Measurements from ENCODE around the gene TFR2. TPM values are rescaled to one million over a fixed set of nuclear protein-coding genes. Genes with fewer than 3 reads are reported as not detected.

TFR2 gene
- total and polyA plus RNA-seq, 9 of the 15 experiments (the other 6 are each of a cell fraction or from before 2014, with no cell fraction given) = 3.8 to 123 (median 51.1) TPM

DNA sequence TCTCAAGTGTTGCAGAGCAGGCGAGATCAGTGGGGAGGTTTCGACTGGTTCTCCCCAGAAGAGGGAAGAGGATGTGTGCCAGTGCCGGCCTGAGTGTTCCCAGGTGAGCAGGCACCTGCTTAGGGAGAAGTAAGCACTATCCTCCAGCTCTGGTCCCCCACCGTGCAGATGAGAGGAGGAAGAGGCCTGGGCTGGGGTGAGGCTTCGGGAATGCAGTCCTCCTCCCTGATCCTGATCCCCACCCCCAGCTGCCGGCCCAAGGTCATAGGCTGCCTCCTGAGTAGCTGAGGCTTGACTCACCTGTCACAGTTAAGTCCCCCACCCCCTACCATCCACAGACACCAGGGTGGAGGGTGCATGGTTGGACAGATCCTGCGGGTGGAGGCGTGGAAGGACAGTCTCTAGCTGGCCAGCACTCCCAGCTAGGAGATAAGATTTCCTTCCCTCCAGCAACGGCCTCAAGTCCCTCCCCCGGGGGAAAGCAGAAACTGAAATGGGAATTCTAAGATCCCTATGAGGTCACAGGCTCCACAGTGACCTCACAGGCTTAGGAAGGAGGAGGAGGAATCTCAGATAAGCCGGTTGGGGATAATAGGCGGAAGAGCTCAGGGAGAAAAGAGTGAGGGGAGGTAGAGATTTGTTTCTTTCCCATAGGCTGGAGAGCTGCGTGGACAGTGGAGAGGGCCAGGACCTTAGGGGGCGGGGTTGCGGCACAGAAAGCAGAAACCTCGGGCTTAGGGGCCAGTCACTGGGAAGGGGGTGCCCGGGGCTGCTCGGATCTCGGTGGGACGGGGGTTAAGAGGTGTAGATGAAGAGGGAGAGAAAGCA, 56.5 kb downstream of the TFR2 start (continued):
- TF ChIP-seq, protein P1, sequence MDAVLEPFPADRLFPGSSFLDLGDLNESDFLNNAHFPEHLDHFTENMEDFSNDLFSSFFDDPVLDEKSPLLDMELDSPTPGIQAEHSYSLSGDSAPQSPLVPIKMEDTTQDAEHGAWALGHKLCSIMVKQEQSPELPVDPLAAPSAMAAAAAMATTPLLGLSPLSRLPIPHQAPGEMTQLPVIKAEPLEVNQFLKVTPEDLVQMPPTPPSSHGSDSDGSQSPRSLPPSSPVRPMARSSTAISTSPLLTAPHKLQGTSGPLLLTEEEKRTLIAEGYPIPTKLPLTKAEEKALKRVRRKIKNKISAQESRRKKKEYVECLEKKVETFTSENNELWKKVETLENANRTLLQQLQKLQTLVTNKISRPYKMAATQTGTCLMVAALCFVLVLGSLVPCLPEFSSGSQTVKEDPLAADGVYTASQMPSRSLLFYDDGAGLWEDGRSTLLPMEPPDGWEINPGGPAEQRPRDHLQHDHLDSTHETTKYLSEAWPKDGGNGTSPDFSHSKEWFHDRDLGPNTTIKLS (IDR thresholded peaks at IDR 0.05; ENCODE audit: borderline replicate concordance, low read depth) = no peak
- no peak for TF ChIP-seq ZNF316 (IDR thresholded peaks at IDR 0.05)
- no peak for TF ChIP-seq MED1 (CRISPR knock-in tag; IDR thresholded peaks at IDR 0.05; ENCODE audit: borderline replicate concordance)
- TF ChIP-seq, protein P2, sequence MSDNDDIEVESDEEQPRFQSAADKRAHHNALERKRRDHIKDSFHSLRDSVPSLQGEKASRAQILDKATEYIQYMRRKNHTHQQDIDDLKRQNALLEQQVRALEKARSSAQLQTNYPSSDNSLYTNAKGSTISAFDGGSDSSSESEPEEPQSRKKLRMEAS (CRISPR knock-in tag; IDR thresholded peaks at IDR 0.05) = peak; percentile 34; the same call in 1 of the 2 replicates
- no peak for TF ChIP-seq ZNF282 (CRISPR knock-in tag; IDR thresholded peaks at IDR 0.05)
- no peak for TF ChIP-seq TRIM24 (IDR thresholded peaks at IDR 0.05)
- TF ChIP-seq ZBTB1 (CRISPR knock-in tag; IDR thresholded peaks at IDR 0.05; ENCODE audit: borderline replicate concordance, low read depth) = 0 out of 2 replicates have a peak, but pooled peaks have one; percentile 33
- TF ChIP-seq, protein P3, sequence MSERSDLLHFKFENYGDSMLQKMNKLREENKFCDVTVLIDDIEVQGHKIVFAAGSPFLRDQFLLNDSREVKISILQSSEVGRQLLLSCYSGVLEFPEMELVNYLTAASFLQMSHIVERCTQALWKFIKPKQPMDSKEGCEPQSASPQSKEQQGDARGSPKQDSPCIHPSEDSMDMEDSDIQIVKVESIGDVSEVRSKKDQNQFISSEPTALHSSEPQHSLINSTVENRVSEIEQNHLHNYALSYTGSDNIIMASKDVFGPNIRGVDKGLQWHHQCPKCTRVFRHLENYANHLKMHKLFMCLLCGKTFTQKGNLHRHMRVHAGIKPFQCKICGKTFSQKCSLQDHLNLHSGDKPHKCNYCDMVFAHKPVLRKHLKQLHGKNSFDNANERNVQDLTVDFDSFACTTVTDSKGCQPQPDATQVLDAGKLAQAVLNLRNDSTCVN (CRISPR knock-in tag; IDR thresholded peaks at IDR 0.05) = 0 out of 2 replicates have a peak, but pooled peaks have one; percentile 23
- no peak for TF ChIP-seq CBX2 (IDR thresholded peaks at IDR 0.05; ENCODE audit: insufficient read depth, low read length, poor library complexity, severe bottlenecking)
- TF ChIP-seq, protein P4, sequence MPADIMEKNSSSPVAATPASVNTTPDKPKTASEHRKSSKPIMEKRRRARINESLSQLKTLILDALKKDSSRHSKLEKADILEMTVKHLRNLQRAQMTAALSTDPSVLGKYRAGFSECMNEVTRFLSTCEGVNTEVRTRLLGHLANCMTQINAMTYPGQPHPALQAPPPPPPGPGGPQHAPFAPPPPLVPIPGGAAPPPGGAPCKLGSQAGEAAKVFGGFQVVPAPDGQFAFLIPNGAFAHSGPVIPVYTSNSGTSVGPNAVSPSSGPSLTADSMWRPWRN (IDR thresholded peaks at IDR 0.05; ENCODE audit: low read depth) = no peak
- no peak for TF ChIP-seq SMARCA4 (IDR thresholded peaks at IDR 0.05)
- TF ChIP-seq RAD21 (CRISPR knock-in tag; conservative IDR thresholded peaks at IDR 0.05 in 1 of 2, IDR thresholded peaks at IDR 0.05 in 1 of 2) = peak in 1 of 2 experiments; percentile 12; a peak in 1 of 4 replicates
- no peak for TF ChIP-seq SMARCA5 (IDR thresholded peaks at IDR 0.05)
- TF ChIP-seq PYGO2 (tag; IDR thresholded peaks at IDR 0.05) = no peak
- TF ChIP-seq NFRKB (IDR thresholded peaks at IDR 0.05; ENCODE audit: low read depth) = no peak
- no peak for TF ChIP-seq ARID2 (IDR thresholded peaks at IDR 0.05)
- TF ChIP-seq NBN (IDR thresholded peaks at IDR 0.05; ENCODE audit: low read depth) = no peak; the same call in 1 of the 2 replicates
- TF ChIP-seq ZNF79 (CRISPR knock-in tag; IDR thresholded peaks at IDR 0.05; ENCODE audit: low read depth) = no peak
- TF ChIP-seq, protein P5, sequence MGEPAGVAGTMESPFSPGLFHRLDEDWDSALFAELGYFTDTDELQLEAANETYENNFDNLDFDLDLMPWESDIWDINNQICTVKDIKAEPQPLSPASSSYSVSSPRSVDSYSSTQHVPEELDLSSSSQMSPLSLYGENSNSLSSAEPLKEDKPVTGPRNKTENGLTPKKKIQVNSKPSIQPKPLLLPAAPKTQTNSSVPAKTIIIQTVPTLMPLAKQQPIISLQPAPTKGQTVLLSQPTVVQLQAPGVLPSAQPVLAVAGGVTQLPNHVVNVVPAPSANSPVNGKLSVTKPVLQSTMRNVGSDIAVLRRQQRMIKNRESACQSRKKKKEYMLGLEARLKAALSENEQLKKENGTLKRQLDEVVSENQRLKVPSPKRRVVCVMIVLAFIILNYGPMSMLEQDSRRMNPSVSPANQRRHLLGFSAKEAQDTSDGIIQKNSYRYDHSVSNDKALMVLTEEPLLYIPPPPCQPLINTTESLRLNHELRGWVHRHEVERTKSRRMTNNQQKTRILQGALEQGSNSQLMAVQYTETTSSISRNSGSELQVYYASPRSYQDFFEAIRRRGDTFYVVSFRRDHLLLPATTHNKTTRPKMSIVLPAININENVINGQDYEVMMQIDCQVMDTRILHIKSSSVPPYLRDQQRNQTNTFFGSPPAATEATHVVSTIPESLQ (CRISPR knock-in tag; IDR thresholded peaks at IDR 0.05) = no peak
- TF ChIP-seq, protein P6, sequence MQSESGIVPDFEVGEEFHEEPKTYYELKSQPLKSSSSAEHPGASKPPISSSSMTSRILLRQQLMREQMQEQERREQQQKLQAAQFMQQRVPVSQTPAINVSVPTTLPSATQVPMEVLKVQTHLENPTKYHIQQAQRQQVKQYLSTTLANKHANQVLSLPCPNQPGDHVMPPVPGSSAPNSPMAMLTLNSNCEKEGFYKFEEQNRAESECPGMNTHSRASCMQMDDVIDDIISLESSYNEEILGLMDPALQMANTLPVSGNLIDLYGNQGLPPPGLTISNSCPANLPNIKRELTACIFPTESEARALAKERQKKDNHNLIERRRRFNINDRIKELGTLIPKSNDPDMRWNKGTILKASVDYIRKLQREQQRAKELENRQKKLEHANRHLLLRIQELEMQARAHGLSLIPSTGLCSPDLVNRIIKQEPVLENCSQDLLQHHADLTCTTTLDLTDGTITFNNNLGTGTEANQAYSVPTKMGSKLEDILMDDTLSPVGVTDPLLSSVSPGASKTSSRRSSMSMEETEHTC (IDR thresholded peaks at IDR 0.05) = no peak

Data from K562 (cell line).